BLaER1 treated with 17β-estradiol and CSF1 and Interleukin-3, amounts not matched to agents 10 nM and 100 nM (cell line): ENCODE data around the gene SHROOM4.

Source experiments
- H3K27ac ChIP-seq, 11 experiments: shearing (Covaris generic); formaldehyde crosslinking; 2 replicates each; pipeline ENCODE4 v1.8.1; 2022
- H3K27me3 ChIP-seq, 11 experiments: shearing (Covaris generic); formaldehyde crosslinking; 2 replicates each; pipeline ENCODE4 v1.8.1; 2022
- H3K36me3 ChIP-seq, 11 experiments: shearing (Covaris generic); formaldehyde crosslinking; 2 replicates each; pipeline ENCODE4 v1.8.1; 2022
- H3K4me1 ChIP-seq, 10 experiments: shearing (Covaris generic); formaldehyde crosslinking; 2 replicates each; pipeline ENCODE4 v1.8.1; 2022
- H3K4me2 ChIP-seq, 11 experiments: shearing (Covaris generic); formaldehyde crosslinking; 2 replicates each; pipeline ENCODE4 v1.8.1; 2022
- H3K4me3 ChIP-seq, 10 experiments: shearing (Covaris generic); formaldehyde crosslinking; 2 replicates each; pipeline ENCODE4 v1.8.1; 2022
- H3K9ac ChIP-seq, 11 experiments: shearing (Covaris generic); formaldehyde crosslinking; 2 replicates each; pipeline ENCODE4 v1.8.1; 2022
- H3K9me3 ChIP-seq, 11 experiments: shearing (Covaris generic); formaldehyde crosslinking; replicated peaks in 1 of 11; 2 replicates each; pipeline ENCODE4 v1.8.1; 2022
- H4K20me1 ChIP-seq, 11 experiments: shearing (Covaris generic); formaldehyde crosslinking; 2 replicates each; pipeline ENCODE4 v1.8.1; 2022
- Cebpa-rat ChIP-seq, 11 experiments: shearing (Covaris generic); IDR thresholded peaks; 2 replicates each; pipeline ENCODE4 v1.8.1; 2022

SHROOM4 gene

GRCh38 chrX:50627696-50628095 is 186.3 kb downstream of the SHROOM4 start:
- Histone ChIP-seq H3K4me2 (no peak overlapping the region), H3K9me3 (0 out of 22 replicates have a peak, but pooled peaks cover 0 to 13% (median 0%) of the 10 kb centered on the region in 11 experiments), H3K4me1 (no peaks in the 10 kb centered on the region), H3K9ac (no peak overlapping the region), H3K4me3 (no peak overlapping the region), H3K36me3 (no peaks in the 10 kb centered on the region), H3K27ac (no peak overlapping the region), H3K27me3 (peaks cover 85 to 100% (median 99%) of the 10 kb centered on the region in 11 experiments), H4K20me1 (peaks cover 0 to 11% (median 0%) of the 10 kb centered on the region in 11 experiments; a peak in 3 of 22 replicates)
- no peak for TF ChIP-seq Cebpa-rat (IDR thresholded peaks at IDR 0.05)

- no peak overlapping the region for H3K4me2 ChIP-seq
- peaks cover 88 to 100% (median 99%) of the 10 kb centered on the region in 11 experiments for H3K27me3 ChIP-seq
- peak; percentile 41 to 95 (median 64); a peak in 18 of 22 replicates for TF ChIP-seq Cebpa-rat (IDR thresholded peaks at IDR 0.05)
- H3K27ac ChIP-seq, result no peak overlapping the region
- 0 out of 22 replicates have a peak, but pooled peaks cover 0 to 3% (median 0%) of the 10 kb centered on the region in 11 experiments for H3K9me3 ChIP-seq
- no peaks in the 10 kb centered on the region for H3K36me3 ChIP-seq
- no peak overlapping the region for H3K9ac ChIP-seq
- no peaks in the 10 kb centered on the region for H3K4me1 ChIP-seq
- H4K20me1 ChIP-seq, result peaks cover 0 to 11% (median 0%) of the 10 kb centered on the region in 11 experiments; a peak in 3 of 22 replicates
- H3K4me3 ChIP-seq, result no peak overlapping the region
Observed at GRCh38 chrX:50626432-50626831, 187.6 kb downstream of the SHROOM4 start.

GRCh38 chrX:50622751-50623150 is 191.2 kb downstream of the SHROOM4 start:
- H3K4me3 ChIP-seq, result no peak overlapping the region
- no peak overlapping the region for H3K4me2 ChIP-seq
- no peak for TF ChIP-seq Cebpa-rat (IDR thresholded peaks at IDR 0.05)
- no peak overlapping the region for H3K27ac ChIP-seq
- H3K9me3 ChIP-seq, result peaks cover 0 to 8% (median 0%) of the 10 kb centered on the region in 11 experiments; a peak in 4 of 22 replicates
- no peaks in the 10 kb centered on the region for H3K36me3 ChIP-seq
- no peaks in the 10 kb centered on the region for H3K4me1 ChIP-seq
- H3K27me3 ChIP-seq, result peaks cover 90 to 100% (median 99%) of the 10 kb centered on the region in 11 experiments
- H3K9ac ChIP-seq, result no peak overlapping the region
- H4K20me1 ChIP-seq, result peaks cover 0 to 6% (median 0%) of the 10 kb centered on the region in 11 experiments; a peak in 1 of 22 replicates

GRCh38 chrX:50618788-50619558 is 195.0 kb downstream of the SHROOM4 start:
- H3K36me3 ChIP-seq, result no peaks in the 10 kb centered on the region
- no peak for TF ChIP-seq Cebpa-rat (IDR thresholded peaks at IDR 0.05)
- H4K20me1 ChIP-seq, result peaks cover 0 to 5% (median 0%) of the 10 kb centered on the region in 11 experiments; a peak in 1 of 22 replicates
- peaks cover 0 to 8% (median 0%) of the 10 kb centered on the region in 11 experiments; a peak in 4 of 22 replicates for H3K9me3 ChIP-seq
- H3K4me3 ChIP-seq, result no peak overlapping the region
- no peaks in the 10 kb centered on the region for H3K4me1 ChIP-seq
- no peak overlapping the region for H3K27ac ChIP-seq
- H3K4me2 ChIP-seq, result no peak overlapping the region
- no peak overlapping the region for H3K9ac ChIP-seq
- H3K27me3 ChIP-seq, result peaks cover 82 to 100% (median 98%) of the 10 kb centered on the region in 11 experiments

- H3K36me3 ChIP-seq, result no peaks in the 10 kb centered on the region
- no peaks in the 10 kb centered on the region for H3K4me1 ChIP-seq
- peaks cover 82 to 100% (median 98%) of the 10 kb centered on the region in 11 experiments for H3K27me3 ChIP-seq
- H3K9me3 ChIP-seq, result peaks cover 0 to 8% (median 0%) of the 10 kb centered on the region in 11 experiments; a peak in 4 of 22 replicates
- no peak overlapping the region for H3K27ac ChIP-seq
- no peak overlapping the region for H3K4me3 ChIP-seq
- TF ChIP-seq Cebpa-rat (IDR thresholded peaks at IDR 0.05), result no peak
- H3K4me2 ChIP-seq, result no peak overlapping the region
- peaks cover 0 to 5% (median 0%) of the 10 kb centered on the region in 11 experiments; a peak in 1 of 22 replicates for H4K20me1 ChIP-seq
- H3K9ac ChIP-seq, result no peak overlapping the region
Observed at GRCh38 chrX:50617183-50617582, 196.8 kb downstream of the SHROOM4 start.

GRCh38 chrX:50615570-50616158 is 198.3 kb downstream of the SHROOM4 start:
- Histone ChIP-seq H3K9ac (no peak overlapping the region), H3K4me2 (no peak overlapping the region), H3K27ac (no peak overlapping the region), H4K20me1 (peaks cover 0 to 5% (median 0%) of the 10 kb centered on the region in 11 experiments; a peak in 1 of 22 replicates), H3K4me3 (no peak overlapping the region), H3K27me3 (peaks cover 82 to 100% (median 96%) of the 10 kb centered on the region in 11 experiments), H3K36me3 (no peaks in the 10 kb centered on the region), H3K9me3 (peaks cover 0 to 7% (median 0%) of the 10 kb centered on the region in 11 experiments; a peak in 3 of 22 replicates), H3K4me1 (no peaks in the 10 kb centered on the region)
- TF ChIP-seq Cebpa-rat (IDR thresholded peaks at IDR 0.05), result no peak

- H3K36me3 ChIP-seq, result no peaks in the 10 kb centered on the region
- H3K4me3 ChIP-seq, result no peak overlapping the region
- H3K9ac ChIP-seq, result no peak overlapping the region
- H3K27me3 ChIP-seq, result peaks cover 80 to 98% (median 90%) of the 10 kb centered on the region in 11 experiments
- H4K20me1 ChIP-seq, result peaks cover 0 to 5% (median 0%) of the 10 kb centered on the region in 11 experiments; a peak in 1 of 22 replicates
- no peak overlapping the region for H3K4me2 ChIP-seq
- peaks cover 0 to 7% (median 0%) of the 10 kb centered on the region in 11 experiments; a peak in 3 of 22 replicates for H3K9me3 ChIP-seq
- H3K4me1 ChIP-seq, result peaks cover 0 to 6% (median 0%) of the 10 kb centered on the region in 10 experiments; a peak in 2 of 20 replicates
- TF ChIP-seq Cebpa-rat (IDR thresholded peaks at IDR 0.05), result no peak
- H3K27ac ChIP-seq, result no peak overlapping the region
Observed at GRCh38 chrX:50614460-50614859, 199.5 kb downstream of the SHROOM4 start.

- H3K27ac ChIP-seq, result no peak overlapping the region
- no peak overlapping the region for H3K4me2 ChIP-seq
- H3K4me1 ChIP-seq, result peaks cover 0 to 6% (median 0%) of the 10 kb centered on the region in 10 experiments; a peak in 2 of 20 replicates
- H3K4me3 ChIP-seq, result no peak overlapping the region
- H3K27me3 ChIP-seq, result peaks cover 76 to 94% (median 87%) of the 10 kb centered on the region in 11 experiments
- H3K36me3 ChIP-seq, result no peaks in the 10 kb centered on the region
- H4K20me1 ChIP-seq, result peaks cover 0 to 5% (median 0%) of the 10 kb centered on the region in 11 experiments; a peak in 1 of 22 replicates
- no peak overlapping the region for H3K9ac ChIP-seq
- peaks cover 0 to 6% (median 0%) of the 10 kb centered on the region in 11 experiments; a peak in 3 of 22 replicates for H3K9me3 ChIP-seq
- no peak for TF ChIP-seq Cebpa-rat (IDR thresholded peaks at IDR 0.05)
Observed at GRCh38 chrX:50613846-50614245, 200.1 kb downstream of the SHROOM4 start.

GRCh38 chrX:50609796-50610195 is 204.2 kb downstream of the SHROOM4 start:
- no peak overlapping the region for H3K9ac ChIP-seq

More at GRCh38 chrX:50609796-50610195, 204.2 kb downstream of the SHROOM4 start:
- peaks cover 78 to 94% (median 87%) of the 10 kb centered on the region in 11 experiments for H3K27me3 ChIP-seq
- no peak overlapping the region for H3K4me2 ChIP-seq
- H4K20me1 ChIP-seq, result no peaks in the 10 kb centered on the region; a peak in 1 of 22 replicates
- no peaks in the 10 kb centered on the region for H3K9me3 ChIP-seq
- no peak overlapping the region for H3K27ac ChIP-seq
- no peak for TF ChIP-seq Cebpa-rat (IDR thresholded peaks at IDR 0.05)
- no peaks in the 10 kb centered on the region for H3K36me3 ChIP-seq
- H3K4me3 ChIP-seq, result no peak overlapping the region
- H3K4me1 ChIP-seq, result peaks cover 0 to 6% (median 0%) of the 10 kb centered on the region in 10 experiments; a peak in 2 of 20 replicates
